Lung (tissue), 12 donors: Measurements from ENCODE around the gene MT1X. TPM values are rescaled to one million over a fixed set of nuclear protein-coding genes. Genes with fewer than 3 reads are reported as not detected.
"Not testable (repeated sequence)": the region's sequence is repeated elsewhere in the genome, so short reads cannot be mapped to it uniquely, and the experiment has no call there.

ENCODE experiments used
- ATAC-seq: fragments of 200-7000 bp; cut with Tn5 transposase; one replicate; pipeline ENCODE4 v1.9.1; 2020; ENCODE audit warnings: moderate number of reproducible peaks; ENCODE audit not compliant: insufficient read depth, low FRiP score
- DNase-seq, 3 donors: peaks; one replicate each; pipeline ENCODE4 v3.0.0-alpha.2; 2013 to 2017
- H3K27ac ChIP-seq, 2 donors: one replicate each; pipeline ENCODE4 v1.5.1; 2013; ENCODE audit warnings: mild to moderate bottlenecking in 2 of 2, moderate library complexity in 2 of 2, control low read depth in 1 of 2, inconsistent platforms in 1 of 2, low read depth in 1 of 2, low read length in 1 of 2
- H3K27me3 ChIP-seq, 3 donors: one replicate each; pipeline ENCODE4 v1.5.1; 2013; ENCODE audit warnings: low read length in 2 of 3; ENCODE audit not compliant: control insufficient read depth in 3 of 3, insufficient read depth in 3 of 3
- H3K36me3 ChIP-seq, 4 donors: one replicate each; pipeline ENCODE4 v1.5.1; 2013; ENCODE audit warnings: low read length in 4 of 4, mild to moderate bottlenecking in 1 of 4, moderate library complexity in 1 of 4; ENCODE audit not compliant: control insufficient read depth in 4 of 4, insufficient read depth in 4 of 4
- H3K4me1 ChIP-seq, 5 donors: one replicate each; pipeline ENCODE4 v1.5.1; 2013; ENCODE audit warnings: low read length in 5 of 5, mild to moderate bottlenecking in 2 of 5, moderate library complexity in 1 of 5; ENCODE audit not compliant: control insufficient read depth in 5 of 5, insufficient read depth in 5 of 5
- H3K4me3 ChIP-seq: one replicate; pipeline ENCODE4 v1.5.1; 2013; ENCODE audit warnings: mild to moderate bottlenecking, control low read depth, moderate library complexity
- H3K9ac ChIP-seq, 2 donors: one replicate each; pipeline ENCODE4 v1.5.1; 2013; ENCODE audit warnings: low read length in 2 of 2, control low read depth in 1 of 2; ENCODE audit not compliant: insufficient read depth in 1 of 2
- H3K9me3 ChIP-seq, 4 donors: one replicate each; pipeline ENCODE4 v1.5.1; 2013; ENCODE audit warnings: low read length in 3 of 4, mild to moderate bottlenecking in 1 of 4, moderate library complexity in 1 of 4; ENCODE audit not compliant: control insufficient read depth in 4 of 4, insufficient read depth in 3 of 4
- CTCF ChIP-seq: IDR thresholded peaks from 2 replicates; pipeline ENCODE4 v1.5.1; 2012; ENCODE audit warnings: mild to moderate bottlenecking; ENCODE audit errors: control extremely low read depth, extremely low read depth
- WGBS, 2 donors: extraction: QIAGEN DNeasy Blood & Tissue Kit; methylation state at CpG; one replicate each; pipeline ENCODE4 v1.1.7; 2013; 5-methylcytosine and 5-hydroxymethylcytosine counted together
- polyA plus RNA-seq, 2 donors: library from polyadenylated mRNA; stranded (reverse); fragments of 200-250 nt; gene quantifications; one replicate each; pipeline ENCODE4 v1.2.1, GENCODE V29; 2013
- total RNA-seq, 2 donors: library from RNA; depleted of rRNA in 1 of 2; stranded (reverse); fragments of >200 nt in 1 of 2; gene quantifications; one replicate each; pipeline ENCODE4 v1.2.1, GENCODE V29; 2014 to 2021
- donor health status: control.
- donor health status: control.
- donor health status: Bipolar disorder and iron deficiency.
- donor health status: healthy.
- donor health status: DM: yes; HTN: yes; CAD: no.

The MT1X gene
- total and polyA plus RNA-seq, 4 donors, result 39.3 to 989 (median 306) TPM

- no peak overlapping the region for H3K27ac ChIP-seq
- DNase-seq (no peak), ATAC-seq (no peak)
- no peak for TF ChIP-seq CTCF
- H3K27me3 ChIP-seq, result peaks cover 3 to 77% (median 64%) of the 10 kb centered on the region in 3 donors
- no peaks in the 10 kb centered on the region for H3K9me3 ChIP-seq
- H3K9ac ChIP-seq, result no peak overlapping the region
- H3K4me1 ChIP-seq, result peaks cover 0 to 17% (median 6%) of the 10 kb centered on the region in 5 donors
- no peaks in the 10 kb centered on the region for H3K36me3 ChIP-seq
- 80% methylated on average over 11 of the region's 11 CpGs for WGBS, 2 donors
- no peak overlapping the region for H3K4me3 ChIP-seq
Observed at GRCh38 chr16:56672761-56673536, 9.3 kb upstream of the MT1X start.

DNA sequence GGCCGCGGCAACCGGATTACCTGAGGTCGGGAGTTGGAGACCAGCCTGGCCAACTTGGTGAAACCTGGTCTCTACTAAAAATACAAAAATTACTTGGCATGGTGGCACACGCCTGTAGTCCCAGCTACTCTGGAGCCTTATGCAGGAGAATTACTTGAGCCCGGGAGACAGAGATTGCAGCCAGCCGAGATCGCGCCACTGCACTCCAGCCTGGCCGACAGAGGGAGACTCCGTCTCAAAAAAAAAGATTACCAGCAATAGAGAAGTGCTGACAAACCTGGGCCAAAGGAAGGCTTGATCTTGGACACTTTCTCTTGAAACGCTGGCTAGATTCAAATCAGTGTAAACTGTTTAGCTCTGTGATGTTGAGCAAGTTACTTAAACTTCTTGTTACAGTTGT, 8.3 kb upstream of the MT1X start:
- 35 to 43% methylated on average over 12 of the region's 12 CpGs for WGBS, 2 donors
- H3K4me1 ChIP-seq, result peaks cover 0 to 15% (median 4%) of the 10 kb centered on the region in 5 donors
- H3K27ac ChIP-seq, result no peak overlapping the region
- H3K27me3 ChIP-seq, result peaks cover under 1 to 68% (median 55%) of the 10 kb centered on the region in 3 donors
- H3K4me3 ChIP-seq, result no peak overlapping the region
- TF ChIP-seq CTCF, result peak; percentile 5
- no peak overlapping the region for H3K9ac ChIP-seq
- H3K36me3 ChIP-seq, result no peaks in the 10 kb centered on the region
- DNase-seq, result peak; percentile 39 to 56 (median 48)
- peak; percentile 50 for ATAC-seq
- H3K9me3 ChIP-seq, result no peaks in the 10 kb centered on the region

DNA sequence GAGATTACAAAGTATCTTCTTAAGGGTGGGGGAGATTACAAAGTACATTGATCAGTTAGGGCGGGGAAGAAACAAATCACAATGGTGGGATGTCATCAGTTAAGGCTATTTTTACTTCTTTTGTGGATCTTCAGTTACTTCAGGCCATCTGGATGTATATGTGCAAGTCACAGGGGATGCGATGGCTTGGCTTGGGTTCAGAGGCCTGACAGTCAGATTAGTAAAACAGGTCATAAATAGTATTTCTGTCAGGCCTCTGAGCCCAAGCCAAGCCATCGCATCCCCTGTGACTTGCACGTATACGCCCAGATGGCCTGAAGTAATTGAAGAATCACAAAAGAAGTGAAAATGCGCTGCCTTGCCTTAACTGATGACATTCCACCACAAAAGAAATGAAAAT, 7.7 kb upstream of the MT1X start:
- Histone ChIP-seq H3K27me3 (peaks cover 0 to 63% (median 51%) of the 10 kb centered on the region in 3 donors), H3K4me1 (peaks cover 0 to 12% (median 2%) of the 10 kb centered on the region in 5 donors)
- not testable (repeated sequence) for DNase-seq, H3K9ac ChIP-seq, H3K27ac ChIP-seq, ATAC-seq, H3K9me3 ChIP-seq, H3K4me3 ChIP-seq, H3K36me3 ChIP-seq
- WGBS, 2 donors, result 85% methylated on average over 6 of the region's 6 CpGs

DNA sequence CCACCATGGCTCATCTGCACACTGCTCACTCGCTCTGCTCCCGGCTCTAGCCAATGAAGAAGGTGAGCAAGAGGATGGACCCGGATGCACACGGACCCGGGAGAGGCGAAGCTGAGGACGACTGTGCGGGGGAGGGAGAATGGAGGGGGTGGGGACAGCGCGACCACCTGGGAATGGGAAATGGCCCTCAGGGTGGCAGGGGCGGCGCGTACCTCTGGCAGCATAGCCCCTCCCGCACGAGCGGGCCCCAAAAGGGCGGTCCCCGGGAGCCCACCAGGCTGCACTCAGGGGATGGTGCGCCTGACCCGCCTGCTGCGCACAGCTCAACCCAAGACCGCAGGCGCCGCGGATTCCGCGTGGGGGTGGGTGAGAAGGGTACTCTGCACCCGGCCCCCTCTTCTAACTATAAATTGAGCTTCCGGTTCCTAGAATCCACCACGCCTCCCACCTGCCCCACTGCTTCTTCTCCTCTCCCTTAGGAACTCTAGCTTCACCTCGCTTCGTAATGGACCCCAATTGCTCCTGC, 6.5 kb upstream of the MT1X start:
- TF ChIP-seq CTCF, result no peak
- no peak overlapping the region for H3K4me3 ChIP-seq
- no peak overlapping the region for H3K9ac ChIP-seq
- no peaks in the 10 kb centered on the region for H3K9me3 ChIP-seq
- DNase-seq, result no peak
- peaks cover 0 to 9% (median 0%) of the 10 kb centered on the region in 5 donors for H3K4me1 ChIP-seq
- H3K36me3 ChIP-seq, result no peaks in the 10 kb centered on the region
- WGBS, 2 donors, result 4 to 16% methylated on average over 31 to 32 of the region's 32 CpGs
- ATAC-seq, result no peak
- peaks cover 0 to 52% (median 39%) of the 10 kb centered on the region in 3 donors for H3K27me3 ChIP-seq
- H3K27ac ChIP-seq, result no peak overlapping the region
